SK-N-SH (cell line): ENCODE results near the gene BUD31. TPM values are rescaled to one million over a fixed set of nuclear protein-coding genes. Genes with fewer than 3 reads are reported as not detected.

Experiments
- CTCF ChIA-PET: fragments of 300-600, 350-600 bp; formaldehyde crosslinking; extraction: SDS; loops from one replicate; lab custom pipeline; 2021; lab: Yijun Ruan, JAX
- POLR2A ChIA-PET: fragments of 350-600 bp; sonication (Branson Sonifier 250); formaldehyde crosslinking; extraction: SDS; loops from one replicate; lab custom pipeline; 2020; ENCODE audit warnings: antibody characterized with exemption, inconsistent platforms; lab: Yijun Ruan, JAX
- DNase-seq: peaks from one replicate; pipeline ENCODE4 v3.0.0; 2012
- H2AFZ ChIP-seq: fragments of 200-600 bp; sonication (generic); 2 replicates; pipeline ENCODE4 v1.8.1; 2016; ENCODE audit warnings: antibody characterized with exemption, mild to moderate bottlenecking, low read depth
- H3F3A ChIP-seq: fragments of 200-600 bp; sonication (generic); replicated peaks from 2 replicates; pipeline ENCODE3; 2016; ENCODE audit warnings: antibody characterized with exemption, mild to moderate bottlenecking; ENCODE audit not compliant: insufficient read depth
- H3K27ac ChIP-seq, 2 experiments: fragments of 200-500 bp in 1 of 2; fragments of 200-600 bp in 1 of 2; sonication (Bioruptor generic) in 1 of 2; sonication (generic), shearing (Covaris generic) in 1 of 2; 2 replicates each; pipeline versions ENCODE4 v1.5.1 to v1.6.1; 2014 to 2016; ENCODE audit warnings: low read depth in 2 of 2, inconsistent platforms in 1 of 2, low read length in 1 of 2, mild to moderate bottlenecking in 1 of 2, mixed read lengths in 1 of 2
- H3K27me3 ChIP-seq: fragments of 200-600 bp; sonication (generic), shearing (Covaris generic); 2 replicates; pipeline ENCODE4 v1.6.1; 2016; ENCODE audit warnings: mixed run types; ENCODE audit not compliant: insufficient read depth
- H3K36me3 ChIP-seq, 2 experiments: fragments of 200-500 bp in 1 of 2; fragments of 200-600 bp in 1 of 2; sonication (Bioruptor generic) in 1 of 2; sonication (generic) in 1 of 2; replicated peaks in 1 of 2; 2 replicates each; pipeline versions ENCODE3 to v1.5.1; 2014 to 2016; ENCODE audit warnings: low read length in 1 of 2, mild to moderate bottlenecking in 1 of 2; ENCODE audit not compliant: insufficient read depth in 2 of 2, control insufficient read depth in 1 of 2
- H3K4me1 ChIP-seq, 2 experiments: fragments of 200-500 bp in 1 of 2; fragments of 200-600 bp in 1 of 2; sonication (Bioruptor generic) in 1 of 2; sonication (generic), shearing (Covaris generic) in 1 of 2; 2 replicates each; pipeline versions ENCODE4 v1.5.1 to v1.6.1; 2014 to 2016; ENCODE audit warnings: low read depth in 1 of 2, low read length in 1 of 2, mixed run types in 1 of 2; ENCODE audit not compliant: insufficient read depth in 2 of 2, control insufficient read depth in 1 of 2
- H3K4me2 ChIP-seq: fragments of 200-600 bp; sonication (generic), shearing (Covaris generic); 2 replicates; pipeline ENCODE4 v1.6.1; 2017; ENCODE audit warnings: mixed run types
- H3K4me3 ChIP-seq, 2 experiments: fragments of 200-500 bp in 1 of 2; fragments of 200-600 bp in 1 of 2; sonication (Bioruptor generic) in 1 of 2; sonication (generic), shearing (Covaris generic) in 1 of 2; 2 replicates each; pipeline versions ENCODE4 v1.5.1 to v1.8.1; 2014 to 2016; ENCODE audit warnings: low read depth in 2 of 2, inconsistent platforms in 1 of 2, low read length in 1 of 2, mild to moderate bottlenecking in 1 of 2, mixed read lengths in 1 of 2, moderate library complexity in 1 of 2
- H3K79me2 ChIP-seq: fragments of 200-600 bp; sonication (generic); 2 replicates; pipeline ENCODE4 v1.8.1; 2017; ENCODE audit warnings: mild to moderate bottlenecking; ENCODE audit not compliant: insufficient read depth
- H3K9ac ChIP-seq: fragments of 200-600 bp; sonication (generic); 2 replicates; pipeline ENCODE4 v1.6.1; 2017; ENCODE audit warnings: mixed run types
- H3K9me2 ChIP-seq: fragments of 200-600 bp; sonication (generic); 2 replicates; pipeline ENCODE4 v1.6.1; 2017; ENCODE audit warnings: mixed run types
- H3K9me3 ChIP-seq: fragments of 200-600 bp; sonication (generic); 2 replicates; pipeline ENCODE4 v1.6.1; 2017; ENCODE audit warnings: mixed run types, mild to moderate bottlenecking, moderate library complexity
- H4K20me1 ChIP-seq: fragments of 200-600 bp; sonication (generic); 2 replicates; pipeline ENCODE4 v1.6.1; 2017; ENCODE audit warnings: mild to moderate bottlenecking, mixed run types; ENCODE audit not compliant: insufficient read depth
- FOXJ3 ChIP-seq: sonication (generic); formaldehyde crosslinking; IDR thresholded peaks from 2 replicates; pipeline ENCODE4 v1.5.1; 2020; ENCODE audit warnings: mild to moderate bottlenecking, missing genetic modification reagents
- FOXM1 ChIP-seq: IDR thresholded peaks from 2 replicates; pipeline ENCODE4 v1.4.0; 2012; ENCODE audit warnings: low read depth, mild to moderate bottlenecking
- GATA2 ChIP-seq: sonication (generic); formaldehyde crosslinking; IDR thresholded peaks from 2 replicates; pipeline ENCODE4 v1.5.0; 2020; ENCODE audit warnings: mild to moderate bottlenecking, missing genetic modification reagents
- MXI1 ChIP-seq: IDR thresholded peaks from 2 replicates; pipeline ENCODE4 v1.6.1; 2012; ENCODE audit warnings: mild to moderate bottlenecking, low read depth, low read length, improper control_type of control experiment
- NRF1 ChIP-seq: IDR thresholded peaks from 2 replicates; pipeline ENCODE4 v1.6.1; 2012; ENCODE audit warnings: low read depth, mild to moderate bottlenecking, low read length
- RAD21 ChIP-seq: IDR thresholded peaks from 2 replicates; pipeline ENCODE4 v1.6.1; 2012; ENCODE audit warnings: mild to moderate bottlenecking, low read length
- WGBS: methylation state at CpG from one replicate; pipeline ENCODE4 v1.1.6; 2017; ENCODE audit warnings: low lambda C conversion rate; 5-methylcytosine and 5-hydroxymethylcytosine counted together
- polyA plus RNA-seq, 3 experiments: library from polyadenylated mRNA; depleted of rRNA; stranded (reverse); fragments of >200 nt; gene quantifications; 2 replicates each; pipeline ENCODE4 v1.2.3, GENCODE V29; 2012
- TF ChIP-seq, protein P1 (sequence below): IDR thresholded peaks from 2 replicates; pipeline ENCODE4 v1.6.1; 2012; ENCODE audit warnings: mild to moderate bottlenecking, low read depth, low read length, moderate library complexity
- TF ChIP-seq, protein P2 (sequence below): fragments of 150-350 bp; IDR thresholded peaks from 2 replicates; pipeline ENCODE4 v1.6.1; 2016; ENCODE audit warnings: mild to moderate bottlenecking, low read depth, low read length
- TF ChIP-seq, protein P3 (sequence below): IDR thresholded peaks from 2 replicates; pipeline ENCODE4 v1.4.0; 2012; ENCODE audit warnings: low read depth, borderline replicate concordance

The BUD31 gene
- polyA plus RNA-seq, 1 of the 3 experiments (the other 2 are of a cell fraction): 162 TPM

DNA sequence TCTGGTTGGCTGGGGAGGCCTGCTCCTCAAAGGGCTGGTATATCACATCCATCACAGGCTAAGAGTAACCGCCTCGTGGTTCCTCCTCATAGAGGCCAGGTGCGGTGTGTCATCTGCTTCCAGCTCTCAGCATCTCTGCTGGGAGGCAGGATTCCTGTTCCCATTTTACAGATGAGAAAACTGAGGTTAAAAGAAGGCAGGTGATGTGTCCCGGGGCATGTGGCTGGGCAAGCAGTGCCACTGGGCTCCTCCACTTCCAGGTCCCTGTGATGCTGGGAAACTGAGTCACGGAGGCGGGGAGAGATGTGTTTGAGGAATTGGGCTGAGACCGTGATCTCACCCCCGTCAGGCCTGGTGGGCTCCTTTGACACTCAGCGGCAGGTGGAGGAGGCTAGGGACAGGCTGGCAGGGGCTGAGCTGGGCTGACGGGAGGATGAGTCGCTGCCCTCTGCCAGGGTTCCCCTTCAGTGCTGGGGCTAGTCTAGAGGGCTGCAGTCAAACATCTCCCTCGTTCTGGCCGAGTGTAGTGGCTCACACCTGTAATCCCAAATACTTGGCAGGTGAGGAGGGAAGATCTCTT lies 24.9 kb upstream of the BUD31 start:
- Histone ChIP-seq H3K4me2 (no peak overlapping the region), H3K36me3 (peaks cover 16 to 49% of the 10 kb centered on the region in 2 experiments), H2AFZ (no peak overlapping the region), H3K9me3 (no peaks in the 10 kb centered on the region), H3K4me3 (no peak overlapping the region), H3K27ac (no peak overlapping the region), H3K9me2 (no peaks in the 10 kb centered on the region), H3K9ac (no peak overlapping the region), H4K20me1 (peaks cover 62% of the 10 kb centered on the region), H3F3A (peaks cover 15% of the 10 kb centered on the region), H3K4me1 (peaks cover 14 to 27% of the 10 kb centered on the region in 2 experiments; a peak in 2 of 4 replicates), H3K79me2 (peaks cover 66% of the 10 kb centered on the region), H3K27me3 (no peaks in the 10 kb centered on the region)
- WGBS: 84% methylated on average over 11 of the region's 13 CpGs
- ChIA-PET POLR2A (interaction anchor here (0.6 kb wide), 1 partner anchor 116 kb away, joined by 6 read pairs; the partner anchor contains the start of gene ZNF394), CTCF (interaction anchor here (1.0 kb wide), 1 partner anchor 23 kb away, joined by 4 read pairs; no protein-coding TSS in a partner anchor)
- no peak for DNase-seq
- TF ChIP-seq MXI1: no peak
- TF ChIP-seq, protein P1, sequence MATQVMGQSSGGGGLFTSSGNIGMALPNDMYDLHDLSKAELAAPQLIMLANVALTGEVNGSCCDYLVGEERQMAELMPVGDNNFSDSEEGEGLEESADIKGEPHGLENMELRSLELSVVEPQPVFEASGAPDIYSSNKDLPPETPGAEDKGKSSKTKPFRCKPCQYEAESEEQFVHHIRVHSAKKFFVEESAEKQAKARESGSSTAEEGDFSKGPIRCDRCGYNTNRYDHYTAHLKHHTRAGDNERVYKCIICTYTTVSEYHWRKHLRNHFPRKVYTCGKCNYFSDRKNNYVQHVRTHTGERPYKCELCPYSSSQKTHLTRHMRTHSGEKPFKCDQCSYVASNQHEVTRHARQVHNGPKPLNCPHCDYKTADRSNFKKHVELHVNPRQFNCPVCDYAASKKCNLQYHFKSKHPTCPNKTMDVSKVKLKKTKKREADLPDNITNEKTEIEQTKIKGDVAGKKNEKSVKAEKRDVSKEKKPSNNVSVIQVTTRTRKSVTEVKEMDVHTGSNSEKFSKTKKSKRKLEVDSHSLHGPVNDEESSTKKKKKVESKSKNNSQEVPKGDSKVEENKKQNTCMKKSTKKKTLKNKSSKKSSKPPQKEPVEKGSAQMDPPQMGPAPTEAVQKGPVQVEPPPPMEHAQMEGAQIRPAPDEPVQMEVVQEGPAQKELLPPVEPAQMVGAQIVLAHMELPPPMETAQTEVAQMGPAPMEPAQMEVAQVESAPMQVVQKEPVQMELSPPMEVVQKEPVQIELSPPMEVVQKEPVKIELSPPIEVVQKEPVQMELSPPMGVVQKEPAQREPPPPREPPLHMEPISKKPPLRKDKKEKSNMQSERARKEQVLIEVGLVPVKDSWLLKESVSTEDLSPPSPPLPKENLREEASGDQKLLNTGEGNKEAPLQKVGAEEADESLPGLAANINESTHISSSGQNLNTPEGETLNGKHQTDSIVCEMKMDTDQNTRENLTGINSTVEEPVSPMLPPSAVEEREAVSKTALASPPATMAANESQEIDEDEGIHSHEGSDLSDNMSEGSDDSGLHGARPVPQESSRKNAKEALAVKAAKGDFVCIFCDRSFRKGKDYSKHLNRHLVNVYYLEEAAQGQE: no peak
- no peak for TF ChIP-seq NRF1
- no peak for TF ChIP-seq FOXM1
- no peak for TF ChIP-seq GATA2 (CRISPR knock-in tag)
- no peak for TF ChIP-seq FOXJ3 (CRISPR knock-in tag)
- TF ChIP-seq, protein P2, sequence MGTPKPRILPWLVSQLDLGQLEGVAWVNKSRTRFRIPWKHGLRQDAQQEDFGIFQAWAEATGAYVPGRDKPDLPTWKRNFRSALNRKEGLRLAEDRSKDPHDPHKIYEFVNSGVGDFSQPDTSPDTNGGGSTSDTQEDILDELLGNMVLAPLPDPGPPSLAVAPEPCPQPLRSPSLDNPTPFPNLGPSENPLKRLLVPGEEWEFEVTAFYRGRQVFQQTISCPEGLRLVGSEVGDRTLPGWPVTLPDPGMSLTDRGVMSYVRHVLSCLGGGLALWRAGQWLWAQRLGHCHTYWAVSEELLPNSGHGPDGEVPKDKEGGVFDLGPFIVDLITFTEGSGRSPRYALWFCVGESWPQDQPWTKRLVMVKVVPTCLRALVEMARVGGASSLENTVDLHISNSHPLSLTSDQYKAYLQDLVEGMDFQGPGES: no peak
- TF ChIP-seq RAD21: no peak

DNA sequence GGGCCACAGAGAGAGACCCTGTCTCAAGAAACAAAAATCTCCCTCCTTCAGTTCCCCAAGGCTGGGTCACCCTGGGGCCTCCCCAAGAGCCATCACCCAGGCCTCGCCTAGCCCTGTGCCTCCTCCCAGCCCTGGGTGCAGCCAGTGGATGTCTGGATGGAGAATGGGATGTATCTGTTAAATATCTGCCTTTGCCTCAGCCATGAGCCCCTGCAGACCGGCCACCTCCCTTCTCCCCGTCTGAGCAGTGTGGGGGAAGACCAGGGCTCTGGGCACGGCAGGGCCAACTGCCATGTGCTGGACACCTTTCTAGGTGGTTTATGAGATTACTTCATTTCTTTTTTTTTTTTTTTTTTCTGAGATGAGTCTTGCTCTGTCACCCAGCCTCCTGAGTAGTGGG lies 24.2 kb upstream of the BUD31 start:
- H3K9me2 ChIP-seq: no peaks in the 10 kb centered on the region
- H4K20me1 ChIP-seq: peaks cover 56% of the 10 kb centered on the region
- POLR2A ChIA-PET: no interaction called here
- no peaks in the 10 kb centered on the region for H3K27me3 ChIP-seq
- H3K79me2 ChIP-seq: peaks cover 59% of the 10 kb centered on the region
- H3K4me3 ChIP-seq: no peak overlapping the region
- H3K27ac ChIP-seq: no peak overlapping the region
- H3K9me3 ChIP-seq: no peaks in the 10 kb centered on the region
- peaks cover 18 to 49% of the 10 kb centered on the region in 2 experiments for H3K36me3 ChIP-seq
- TF ChIP-seq, protein P3, sequence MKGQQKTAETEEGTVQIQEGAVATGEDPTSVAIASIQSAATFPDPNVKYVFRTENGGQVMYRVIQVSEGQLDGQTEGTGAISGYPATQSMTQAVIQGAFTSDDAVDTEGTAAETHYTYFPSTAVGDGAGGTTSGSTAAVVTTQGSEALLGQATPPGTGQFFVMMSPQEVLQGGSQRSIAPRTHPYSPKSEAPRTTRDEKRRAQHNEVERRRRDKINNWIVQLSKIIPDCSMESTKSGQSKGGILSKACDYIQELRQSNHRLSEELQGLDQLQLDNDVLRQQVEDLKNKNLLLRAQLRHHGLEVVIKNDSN: no peak
- H3K9ac ChIP-seq: no peak overlapping the region
- 86% methylated on average over 4 of the region's 4 CpGs for whole genome bisulfite sequencing
- peaks cover 14% of the 10 kb centered on the region for H3F3A ChIP-seq
- H2AFZ ChIP-seq: no peak overlapping the region
- peaks cover 8 to 23% of the 10 kb centered on the region in 2 experiments; a peak in 2 of 4 replicates for H3K4me1 ChIP-seq
- no peak overlapping the region for H3K4me2 ChIP-seq
- CTCF ChIA-PET: no interaction called here
- DNase-seq: no peak
